GM19395 (cell line): ENCODE data around the gene STPG3.

Source experiments
- ATAC-seq: cut with Tn5 transposase; IDR thresholded peaks from one replicate; pipeline ENCODE4 v1.9.1; 2021; ENCODE audit warnings: mild to moderate bottlenecking, moderate library complexity; ENCODE audit not compliant: unreplicated experiment

The STPG3 gene

GRCh38 chr9:137278061-137278701, 27.1 kb downstream of the STPG3 start:
- ATAC-seq = no peak

- ATAC-seq = no peak
Observed at GRCh38 chr9:137278721-137279711, 27.9 kb downstream of the STPG3 start.

DNA sequence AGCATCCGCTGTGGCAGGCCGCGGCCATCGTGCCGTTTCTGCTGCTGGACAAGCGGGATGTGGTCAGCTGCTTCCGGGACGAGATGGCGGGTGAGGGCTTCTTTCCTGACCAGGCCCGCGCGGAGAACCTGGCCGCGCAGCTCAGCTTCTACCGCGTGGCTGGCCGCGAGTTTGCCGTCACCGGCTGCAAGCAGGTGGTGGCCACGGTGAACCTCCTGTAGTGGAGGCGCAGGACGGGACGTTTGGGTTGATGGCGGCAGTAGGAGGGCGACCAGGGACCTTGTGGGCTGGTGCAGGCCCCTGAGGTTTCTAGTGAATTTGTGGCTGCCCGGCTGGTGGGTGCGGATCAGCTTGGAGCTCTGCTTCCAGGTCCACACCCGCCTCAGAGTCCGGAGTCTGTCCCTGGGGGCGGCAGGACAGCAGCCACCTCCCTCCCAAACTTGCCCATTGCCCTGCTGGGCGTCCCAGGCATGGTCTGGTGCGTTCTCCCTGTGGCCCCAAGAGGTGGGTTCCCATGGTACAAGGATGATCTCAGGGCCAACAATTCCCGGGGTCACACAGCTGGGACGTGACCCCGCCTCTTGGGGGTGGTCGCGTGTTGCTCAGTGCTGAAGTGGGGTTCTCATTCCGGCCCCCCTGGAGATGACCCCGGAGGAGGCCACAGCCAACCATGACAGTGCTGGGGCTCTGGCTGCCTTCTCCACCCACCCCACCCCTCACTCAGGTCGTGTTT, 28.8 kb downstream of the STPG3 start:
- ATAC-seq = no peak

DNA sequence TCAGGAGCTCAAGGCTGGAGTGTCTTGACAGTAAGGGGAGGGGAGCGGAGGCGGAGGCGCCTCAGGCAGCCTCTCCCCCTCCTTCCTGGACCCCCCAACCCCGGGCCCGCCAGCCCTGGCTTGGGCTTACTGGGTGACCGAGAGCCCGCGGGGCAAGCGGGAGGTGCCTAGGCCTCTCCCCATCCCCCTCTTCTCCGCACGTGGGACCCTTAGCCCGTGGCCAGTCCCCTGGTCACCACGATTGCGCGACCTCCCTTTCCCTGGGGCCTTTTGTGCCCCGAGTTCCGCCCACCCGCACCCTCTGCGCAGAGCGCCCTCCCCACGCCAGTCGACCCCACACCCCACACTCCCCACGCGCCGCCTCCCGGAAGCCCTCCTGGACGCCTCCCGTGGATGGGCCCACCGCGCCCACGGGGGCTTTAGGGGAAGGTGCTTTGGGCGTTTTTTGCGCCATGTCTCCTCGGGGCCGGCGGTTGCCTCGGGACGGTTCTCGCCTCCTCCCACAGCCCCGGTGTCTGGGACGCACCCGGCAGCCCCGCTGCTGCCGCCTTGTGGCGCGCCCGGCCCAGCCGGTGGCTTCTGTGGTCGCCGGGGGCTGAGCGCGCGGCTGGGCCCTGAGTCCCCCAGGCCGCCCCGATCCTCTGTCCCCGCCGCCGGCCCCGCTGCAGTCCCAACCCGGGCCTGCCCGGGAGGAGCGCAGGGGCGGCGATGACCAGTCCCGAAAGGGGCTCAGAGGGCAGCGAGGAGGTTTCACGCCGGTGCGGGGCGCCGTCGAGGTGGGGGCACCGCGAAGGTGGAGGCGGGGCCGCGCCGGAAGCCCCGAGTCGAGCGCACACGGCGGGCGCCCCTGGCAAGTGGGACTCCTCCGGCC, 29.6 kb downstream of the STPG3 start:
- ATAC-seq = no peak

GRCh38 chr9:137281345-137282116, 30.4 kb downstream of the STPG3 start:
- no peak for ATAC-seq

DNA sequence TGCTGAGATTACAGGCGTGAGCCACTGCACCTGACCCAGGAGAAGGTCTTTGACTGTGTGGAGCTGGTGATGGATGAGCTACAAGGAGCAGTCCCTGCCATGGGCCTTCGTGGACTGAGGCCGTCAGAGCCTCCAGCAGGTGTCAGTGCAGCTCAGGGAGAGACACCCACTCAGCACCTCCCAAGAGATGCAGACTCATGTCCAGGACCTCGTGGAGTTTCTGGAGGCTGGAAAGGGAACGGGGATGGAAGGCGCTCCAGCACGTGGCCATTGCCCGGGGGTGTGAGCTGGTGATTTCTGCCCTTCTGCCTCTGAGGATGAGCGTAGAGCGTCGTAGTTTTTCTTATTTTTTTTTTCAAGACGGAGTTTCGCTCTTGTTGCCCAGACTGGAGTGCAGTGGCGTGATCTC, 35.9 kb downstream of the STPG3 start:
- ATAC-seq = no peak

DNA sequence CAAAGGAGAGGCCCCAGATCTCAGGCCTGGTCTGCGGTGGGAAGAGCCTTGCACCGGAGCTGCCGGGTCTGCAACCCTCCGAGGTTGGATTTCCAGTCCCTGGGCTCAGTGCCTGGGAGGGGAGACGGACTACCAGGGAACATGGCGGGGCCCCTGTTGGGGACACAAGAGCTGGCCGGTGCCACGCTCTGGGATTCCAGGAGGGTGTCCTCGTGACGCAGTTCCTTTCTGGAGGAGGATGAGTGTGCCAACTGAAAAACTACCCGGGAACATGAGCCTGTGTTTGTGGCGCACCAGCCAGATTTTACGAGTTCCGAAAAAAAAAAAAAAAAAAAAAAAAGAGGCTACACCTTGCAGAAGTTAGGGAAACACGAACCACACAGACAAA, 42.0 kb downstream of the STPG3 start:
- no peak for ATAC-seq

GRCh38 chr9:137293482-137294090, 42.5 kb downstream of the STPG3 start:
- ATAC-seq = no peak

DNA sequence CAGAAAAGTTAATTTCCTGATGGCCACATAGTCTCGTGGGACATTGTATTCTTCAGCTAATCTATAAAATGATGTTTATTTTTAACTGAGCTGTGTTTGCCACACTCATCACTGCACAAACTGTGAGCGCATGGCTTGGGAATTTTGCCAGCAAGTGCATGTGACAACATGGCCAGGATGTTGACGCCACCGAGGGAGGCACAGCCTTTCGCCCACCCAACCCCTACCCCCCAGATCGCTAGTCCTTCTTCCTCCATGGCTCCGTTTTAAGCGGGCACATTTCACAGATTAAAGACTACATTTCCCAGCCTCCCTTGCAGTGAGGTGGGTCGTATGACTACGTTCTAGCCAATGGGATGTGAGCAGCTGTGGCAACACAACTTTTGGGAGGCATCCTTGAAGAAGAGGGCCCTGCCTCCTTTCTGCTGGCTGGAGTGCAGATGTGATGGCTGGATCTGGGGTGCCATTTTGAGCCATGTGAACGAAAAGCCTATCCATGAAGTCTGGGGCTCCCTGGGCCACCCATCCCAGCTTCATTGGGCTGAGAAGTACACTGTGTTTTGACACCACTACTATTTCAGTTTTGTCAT, 43.1 kb downstream of the STPG3 start:
- no peak for ATAC-seq

- ATAC-seq = no peak
Observed at GRCh38 chr9:137294681-137295237, 43.7 kb downstream of the STPG3 start.

- no peak for ATAC-seq
Observed at GRCh38 chr9:137295238-137295811, 44.2 kb downstream of the STPG3 start.

DNA sequence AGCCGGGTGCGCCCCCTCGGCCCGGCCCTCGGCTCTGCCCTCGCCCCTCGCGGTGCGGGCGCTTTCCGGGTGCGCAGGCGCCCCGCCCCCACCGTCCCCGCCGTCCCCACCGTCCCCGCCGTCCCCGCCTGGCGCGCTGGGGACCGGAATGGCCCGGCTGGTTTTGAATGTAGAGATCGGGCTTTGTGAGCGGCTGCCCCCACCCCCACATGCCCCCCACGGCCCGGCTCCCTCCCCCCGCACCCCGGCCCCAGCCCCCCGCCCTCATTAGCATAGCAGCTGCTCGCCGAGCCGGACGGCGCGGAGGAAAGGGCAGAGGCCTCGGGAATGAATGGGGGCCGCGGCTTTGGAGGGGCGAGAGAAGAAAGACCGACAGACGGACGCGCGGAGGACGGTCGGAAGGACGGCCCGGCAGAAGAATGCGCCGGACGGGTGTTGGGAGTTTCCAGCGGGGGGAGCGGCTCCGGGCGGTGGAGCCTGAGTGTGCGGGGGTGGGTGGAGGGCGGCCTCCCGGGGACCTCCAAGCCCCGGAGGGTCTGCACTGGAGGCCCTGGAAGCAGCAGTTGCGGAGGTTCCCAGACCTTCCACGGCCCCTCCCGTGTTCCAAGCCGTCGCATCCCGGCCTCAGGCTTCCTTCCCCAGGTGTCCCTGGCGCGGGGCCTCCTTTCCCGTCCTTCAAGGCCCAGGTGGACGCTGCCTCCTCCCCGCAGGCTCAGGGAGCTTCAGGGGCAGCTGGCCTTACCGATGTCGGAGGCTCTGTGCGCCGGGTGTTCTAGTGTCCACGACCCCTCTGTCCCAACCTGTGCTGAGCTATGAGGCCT, 45.0 kb downstream of the STPG3 start:
- no peak for ATAC-seq

GRCh38 chr9:137296670-137297664, 45.9 kb downstream of the STPG3 start:
- ATAC-seq = no peak

DNA sequence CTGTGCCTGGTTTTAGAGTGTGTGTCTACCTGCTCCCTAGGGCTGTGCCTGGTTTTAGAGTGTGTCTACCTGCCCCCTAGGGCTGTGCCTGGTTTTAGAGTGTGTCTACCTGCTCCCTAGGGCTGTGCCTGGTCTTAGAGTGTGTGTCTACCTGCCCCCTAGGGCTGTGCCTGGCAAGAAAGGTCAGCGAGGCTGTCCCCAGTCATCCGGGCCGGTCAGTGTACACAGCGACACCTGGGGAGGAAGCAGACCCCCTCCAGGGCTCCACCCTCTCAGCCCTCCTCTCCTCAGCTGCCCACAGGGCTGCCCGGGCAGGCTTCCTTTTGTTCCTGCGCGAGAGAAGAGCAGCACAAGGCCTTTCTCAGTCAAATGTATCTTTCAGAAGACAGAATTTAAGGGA, 46.9 kb downstream of the STPG3 start:
- ATAC-seq = no peak

DNA sequence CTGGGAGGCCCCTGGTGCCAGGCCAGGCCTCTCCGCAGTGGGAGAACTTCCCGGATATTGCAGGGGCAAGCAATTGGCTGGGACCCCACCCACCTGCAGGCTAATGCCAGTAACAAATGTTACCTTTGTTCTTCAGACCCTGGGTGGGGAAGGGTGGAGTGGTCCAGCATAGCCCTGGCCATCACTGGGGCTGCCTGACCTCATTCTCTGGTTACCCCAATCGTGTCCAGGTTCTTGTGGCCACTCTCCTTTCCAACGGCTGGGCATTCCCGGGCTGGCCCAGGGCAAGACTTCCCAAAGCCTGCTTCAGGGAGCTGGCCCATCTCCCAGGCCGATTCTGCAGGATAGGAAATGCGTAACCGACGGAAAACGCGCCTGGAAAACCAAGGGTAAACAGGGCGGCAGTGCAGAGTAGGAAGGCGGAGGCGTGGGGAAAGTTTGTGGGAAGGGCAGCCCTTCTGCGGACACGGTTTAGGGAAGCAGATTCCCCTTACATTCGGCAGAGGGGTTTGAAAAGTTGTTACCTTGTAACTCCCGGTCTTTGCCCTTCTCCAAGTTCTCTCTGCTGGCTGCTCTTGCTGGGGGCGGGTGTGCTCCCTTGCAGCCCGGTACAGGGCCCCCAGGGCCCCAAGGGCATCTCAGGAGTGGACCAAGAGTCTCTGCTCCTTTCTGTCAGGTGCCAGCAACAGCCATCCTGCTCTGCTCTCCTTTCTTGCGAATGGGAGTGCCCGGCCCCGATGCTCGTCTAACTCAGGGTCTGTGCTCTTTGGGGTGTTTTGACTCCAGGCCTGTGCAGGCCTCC, 47.5 kb downstream of the STPG3 start:
- ATAC-seq = no peak

- no peak for ATAC-seq
Observed at GRCh38 chr9:137299203-137299565, 48.1 kb downstream of the STPG3 start.
